GM18909 (cell line): ENCODE data around the gene TGFBR3.

Experiments
- ATAC-seq: cut with Tn5 transposase; IDR thresholded peaks from one replicate; pipeline ENCODE4 v1.9.1; 2021; ENCODE audit warnings: mild to moderate bottlenecking; ENCODE audit not compliant: unreplicated experiment, poor library complexity

Gene TGFBR3

GRCh38 chr1:91784616-91785015, 101.3 kb downstream of the TGFBR3 start:
- ATAC-seq, result no peak

GRCh38 chr1:91784191-91784590, 101.8 kb downstream of the TGFBR3 start:
- no peak for ATAC-seq

GRCh38 chr1:91783423-91784170, 102.4 kb downstream of the TGFBR3 start:
- no peak for ATAC-seq

- ATAC-seq, result no peak
These were observed 103.9 kb downstream of the TGFBR3 start for GRCh38 chr1:91781901-91782622.

- no peak for ATAC-seq
These were observed 104.6 kb downstream of the TGFBR3 start for GRCh38 chr1:91781371-91781825.

- ATAC-seq, result no peak
These were observed 106.4 kb downstream of the TGFBR3 start for GRCh38 chr1:91779548-91780021.

GRCh38 chr1:91778964-91779363, 107.0 kb downstream of the TGFBR3 start:
- ATAC-seq, result no peak

- ATAC-seq, result no peak
These were observed 108.2 kb downstream of the TGFBR3 start for GRCh38 chr1:91777630-91778300.

- no peak for ATAC-seq
These were observed 108.8 kb downstream of the TGFBR3 start for GRCh38 chr1:91777196-91777595.

GRCh38 chr1:91776068-91776794, 109.7 kb downstream of the TGFBR3 start:
- ATAC-seq, result no peak

- ATAC-seq, result no peak
These were observed 110.7 kb downstream of the TGFBR3 start for GRCh38 chr1:91775227-91775626.

- ATAC-seq, result no peak
These were observed 111.3 kb downstream of the TGFBR3 start for GRCh38 chr1:91774520-91775203.

- ATAC-seq, result no peak
These were observed 114.2 kb downstream of the TGFBR3 start for GRCh38 chr1:91771717-91772116.

GRCh38 chr1:91770667-91771268, 115.2 kb downstream of the TGFBR3 start:
- ATAC-seq, result no peak

- ATAC-seq, result no peak
These were observed 116.2 kb downstream of the TGFBR3 start for GRCh38 chr1:91769742-91770141.

- ATAC-seq, result no peak
These were observed 116.9 kb downstream of the TGFBR3 start for GRCh38 chr1:91768786-91769725.

- ATAC-seq, result no peak
These were observed 117.8 kb downstream of the TGFBR3 start for GRCh38 chr1:91768120-91768519.

GRCh38 chr1:91766883-91767282, 119.1 kb downstream of the TGFBR3 start:
- no peak for ATAC-seq
